ENCODE results near the gene URI1.

DNA sequence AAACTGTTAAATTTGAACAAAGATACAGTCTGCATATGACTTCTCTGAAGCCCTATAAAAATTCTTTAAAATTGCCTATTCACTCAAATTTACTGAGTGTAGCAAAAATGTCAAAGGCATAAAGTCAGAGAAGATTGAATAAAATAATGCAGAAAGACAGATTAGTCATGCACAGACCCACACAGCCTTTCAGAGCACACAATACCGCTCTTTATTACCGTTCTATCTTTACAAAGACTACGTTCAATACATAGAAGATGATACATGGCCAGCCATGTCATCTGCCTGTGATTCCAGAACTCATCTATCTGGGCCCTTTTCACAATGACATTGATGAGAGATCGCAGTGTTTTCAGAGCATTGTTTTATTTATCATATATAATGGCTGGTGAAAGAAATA lies 107.2 kb downstream of the URI1 start:
- TF ChIP-seq, protein P1, sequence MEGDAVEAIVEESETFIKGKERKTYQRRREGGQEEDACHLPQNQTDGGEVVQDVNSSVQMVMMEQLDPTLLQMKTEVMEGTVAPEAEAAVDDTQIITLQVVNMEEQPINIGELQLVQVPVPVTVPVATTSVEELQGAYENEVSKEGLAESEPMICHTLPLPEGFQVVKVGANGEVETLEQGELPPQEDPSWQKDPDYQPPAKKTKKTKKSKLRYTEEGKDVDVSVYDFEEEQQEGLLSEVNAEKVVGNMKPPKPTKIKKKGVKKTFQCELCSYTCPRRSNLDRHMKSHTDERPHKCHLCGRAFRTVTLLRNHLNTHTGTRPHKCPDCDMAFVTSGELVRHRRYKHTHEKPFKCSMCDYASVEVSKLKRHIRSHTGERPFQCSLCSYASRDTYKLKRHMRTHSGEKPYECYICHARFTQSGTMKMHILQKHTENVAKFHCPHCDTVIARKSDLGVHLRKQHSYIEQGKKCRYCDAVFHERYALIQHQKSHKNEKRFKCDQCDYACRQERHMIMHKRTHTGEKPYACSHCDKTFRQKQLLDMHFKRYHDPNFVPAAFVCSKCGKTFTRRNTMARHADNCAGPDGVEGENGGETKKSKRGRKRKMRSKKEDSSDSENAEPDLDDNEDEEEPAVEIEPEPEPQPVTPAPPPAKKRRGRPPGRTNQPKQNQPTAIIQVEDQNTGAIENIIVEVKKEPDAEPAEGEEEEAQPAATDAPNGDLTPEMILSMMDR (IDR thresholded peaks at IDR 0.05): no peak
- TF ChIP-seq POLR2A (IDR thresholded peaks at IDR 0.05): no peak
